ENCODE results near the gene WAPL. TPM values are rescaled to one million over a fixed set of nuclear protein-coding genes. Genes with fewer than 3 reads are reported as not detected.

Gene WAPL
- total and polyA plus RNA-seq, 2 of the 8 experiments (the other 6 are each of a cell fraction or from before 2014, with no cell fraction given), result 12.8 to 48.1 TPM

- no peak for FAIRE-seq
- 19% methylated on average over 18 of the region's 18 CpGs; no CpG with 5 or more reads in 1 of the 2 experiments for WGBS, 2 experiments (ENCODE audit: extremely low coverage in 1 of 2, insufficient coverage in 1 of 2, insufficient read length in 1 of 2, insufficient replicate concordance in 2 of 2, low coverage in 1 of 2, low lambda C conversion rate in 2 of 2, missing lambda C conversion rate in 1 of 2)
Observed at GRCh38 chr10:86402283-86402941, 119.2 kb downstream of the WAPL start.

More at GRCh38 chr10:86402283-86402941, 119.2 kb downstream of the WAPL start:
- peak overlapping the region; percentile 73; the same call in 1 of the 2 replicates for H2AFZ ChIP-seq (ENCODE audit: low read length)
- peak overlapping the region; percentile 63 to 95 for H3K4me2 ChIP-seq (ENCODE audit: insufficient read depth in 1 of 2, low read depth in 2 of 2, low read length in 2 of 2)
- no peak overlapping the region for H2BK15ac ChIP-seq (ENCODE audit: low read length)
- no peak overlapping the region for H3K23ac ChIP-seq (ENCODE audit: insufficient read length)
- no peak overlapping the region for H2BK5ac ChIP-seq (ENCODE audit: low read depth, low read length)
- no peak overlapping the region for H3K56ac ChIP-seq (replicated peaks; ENCODE audit: insufficient read length, low read depth, low read length)
- H3K79me2 ChIP-seq (ENCODE audit: control insufficient read depth in 1 of 2, insufficient read depth in 2 of 2, low read length in 2 of 2), result no peaks in the 10 kb centered on the region
- peaks cover 0 to 7% (median 5%) of the 10 kb centered on the region in 4 experiments; a peak in 6 of 7 replicates for H3K4me1 ChIP-seq (replicated peaks in 1 of 4; ENCODE audit: control insufficient read depth in 3 of 4, insufficient read depth in 4 of 4, low read length in 3 of 4)
- H3K27ac ChIP-seq (ENCODE audit: low read depth, low read length), result no peak overlapping the region
- CTCF ChIA-PET (ENCODE audit: partially characterized antibody), result interaction anchor here (0.6 to 5.5 kb wide), 10 partner anchors 15 to 1263 kb away, joined by 3 to 61 read pairs (median 3); no protein-coding TSS in a partner anchor
- H3K23me2 ChIP-seq (ENCODE audit: low read depth, low read length), result peaks cover 14% of the 10 kb centered on the region; the same call in 1 of the 2 replicates
- peaks cover 8 to 34% (median 31%) of the 10 kb centered on the region in 4 experiments for H3K27me3 ChIP-seq (replicated peaks in 1 of 4; ENCODE audit: control insufficient read depth in 3 of 4, extremely low read depth in 1 of 4, insufficient read depth in 3 of 4, low read length in 3 of 4)
- peak overlapping the region; percentile 16 to 71 (median 20); a peak in 5 of 8 replicates for H3K4me3 ChIP-seq (ENCODE audit: extremely low read depth in 1 of 4, insufficient read depth in 2 of 4, low read depth in 3 of 4, low read length in 4 of 4)
- peak overlapping the region; percentile 53; the same call in 1 of the 2 replicates for H2BK12ac ChIP-seq (ENCODE audit: low read depth, low read length)
- H3K14ac ChIP-seq (ENCODE audit: insufficient read length), result no peak overlapping the region
- no peak overlapping the region for H2BK120ac ChIP-seq (replicated peaks; ENCODE audit: low read depth, low read length)
- H3K9ac ChIP-seq (replicated peaks in 1 of 4; ENCODE audit: extremely low read depth in 1 of 4, low read depth in 3 of 4, low read length in 3 of 4), result 0 out of 7 replicates have a peak overlapping the region, but pooled peaks of 1 of the 4 experiments have one; percentile 11
- no peaks in the 10 kb centered on the region for H3K9me3 ChIP-seq (ENCODE audit: insufficient read depth in 2 of 2, low read depth in 1 of 2, low read length in 1 of 2)
- no peaks in the 10 kb centered on the region for H3K36me3 ChIP-seq (ENCODE audit: control insufficient read depth in 2 of 4, insufficient read depth in 4 of 4, low read length in 3 of 4)
- no peak overlapping the region for H4K91ac ChIP-seq (replicated peaks; ENCODE audit: insufficient read length, low read length)
- H3K79me1 ChIP-seq (ENCODE audit: low read depth, low read length), result no peaks in the 10 kb centered on the region
- no peak for DNase-seq (ENCODE audit: low read depth in 1 of 2, low spot score in 2 of 2)
- H4K5ac ChIP-seq (ENCODE audit: insufficient read length, low read depth, low read length), result no peak overlapping the region
- POLR2A ChIA-PET (ENCODE audit: partially characterized antibody), result interaction anchor here (0.6 to 4.5 kb wide), 4 partner anchors 14 to 110 kb away, joined by 3 to 30 read pairs (median 4); no protein-coding TSS in a partner anchor
- H3K18ac ChIP-seq (ENCODE audit: extremely low read depth, low read length), result no peak overlapping the region
- no peak overlapping the region for H4K8ac ChIP-seq (ENCODE audit: extremely low read depth, insufficient read depth, low read length)
- H2BK20ac ChIP-seq (ENCODE audit: low read length), result no peak overlapping the region; the same call in 1 of the 2 replicates
- H4K20me1 ChIP-seq (replicated peaks in 1 of 2; ENCODE audit: control insufficient read depth in 1 of 2, insufficient read depth in 2 of 2, low read length in 2 of 2), result no peaks in the 10 kb centered on the region
- H3K4ac ChIP-seq (replicated peaks; ENCODE audit: insufficient read length, low read depth, low read length), result no peak overlapping the region
- no peak overlapping the region for H2AK5ac ChIP-seq (ENCODE audit: low read depth, low read length)
- TF ChIP-seq TAF1 (IDR thresholded peaks at IDR 0.05; ENCODE audit: low read depth, low read length) (no peak), EZH2 (IDR thresholded peaks at IDR 0.05; ENCODE audit: low read depth, low read length, severe bottlenecking) (peak; percentile 14), ASH2L (IDR thresholded peaks at IDR 0.05; ENCODE audit: low read length) (peak; percentile 35), CTBP2 (IDR thresholded peaks at IDR 0.05; ENCODE audit: borderline replicate concordance, insufficient read depth, insufficient read length, low read length) (no peak)
- TF ChIP-seq, protein P1, sequence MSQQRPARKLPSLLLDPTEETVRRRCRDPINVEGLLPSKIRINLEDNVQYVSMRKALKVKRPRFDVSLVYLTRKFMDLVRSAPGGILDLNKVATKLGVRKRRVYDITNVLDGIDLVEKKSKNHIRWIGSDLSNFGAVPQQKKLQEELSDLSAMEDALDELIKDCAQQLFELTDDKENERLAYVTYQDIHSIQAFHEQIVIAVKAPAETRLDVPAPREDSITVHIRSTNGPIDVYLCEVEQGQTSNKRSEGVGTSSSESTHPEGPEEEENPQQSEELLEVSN (IDR thresholded peaks at IDR 0.05), result 0 out of 2 replicates have a peak, but pooled peaks have one; percentile 13
- TF ChIP-seq, protein P2, sequence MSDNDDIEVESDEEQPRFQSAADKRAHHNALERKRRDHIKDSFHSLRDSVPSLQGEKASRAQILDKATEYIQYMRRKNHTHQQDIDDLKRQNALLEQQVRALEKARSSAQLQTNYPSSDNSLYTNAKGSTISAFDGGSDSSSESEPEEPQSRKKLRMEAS (IDR thresholded peaks at IDR 0.05), result 0 out of 2 replicates have a peak, but pooled peaks have one; percentile 26

Measured in H1 (cell line).